ENCODE results near the gene CAMTA1.
"Not testable (repeated sequence)": the region's sequence is repeated elsewhere in the genome, so short reads cannot be mapped to it uniquely, and the experiment has no call there.

CAMTA1 gene

DNA sequence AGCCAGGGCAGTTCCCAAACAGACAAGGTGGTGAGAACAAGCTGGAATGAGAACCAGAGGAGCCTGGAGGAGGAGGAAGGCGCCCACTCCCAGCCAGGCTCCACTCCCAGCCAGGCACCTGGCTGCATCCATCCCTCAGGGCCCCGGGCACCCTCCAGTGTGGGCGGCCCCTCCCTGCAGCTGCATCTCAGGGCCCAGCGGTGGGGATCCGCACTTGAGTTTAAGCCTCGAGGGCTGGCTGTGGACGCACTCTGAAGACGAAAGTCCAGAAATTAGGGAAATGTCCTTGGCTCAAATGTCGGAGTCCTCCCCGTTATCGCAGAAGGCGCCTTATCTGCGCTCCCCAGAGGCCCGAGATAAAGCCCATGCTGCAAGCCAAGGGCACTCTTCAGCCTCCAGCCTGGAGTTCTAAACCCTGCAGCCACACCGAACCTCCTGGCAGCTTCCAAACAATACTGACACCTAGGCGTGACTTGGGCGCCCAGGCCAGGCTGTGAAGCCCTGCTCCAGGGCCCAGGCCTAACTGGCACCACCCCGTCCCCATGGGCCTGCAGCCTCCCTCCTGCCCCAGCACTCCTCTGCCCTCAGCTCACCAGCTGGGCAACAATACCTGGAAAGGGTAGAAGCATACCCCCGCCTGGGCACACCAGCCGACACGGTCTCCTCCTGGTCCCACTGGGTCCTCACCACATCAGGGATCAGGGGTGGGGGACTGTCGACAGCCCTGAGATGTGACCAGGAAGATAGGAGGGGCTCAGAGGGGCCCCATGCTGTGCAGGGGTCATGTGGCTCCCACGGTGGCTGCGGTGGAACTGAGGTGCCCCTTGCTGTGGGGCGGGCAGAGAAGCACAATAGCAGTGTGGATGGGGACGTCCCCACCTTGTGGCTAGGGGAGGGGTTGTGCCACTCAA is 801.0 kb downstream of the CAMTA1 start:
- no peak for DNase-seq (ENCODE audit: low read depth in 2 of 2)

DNA sequence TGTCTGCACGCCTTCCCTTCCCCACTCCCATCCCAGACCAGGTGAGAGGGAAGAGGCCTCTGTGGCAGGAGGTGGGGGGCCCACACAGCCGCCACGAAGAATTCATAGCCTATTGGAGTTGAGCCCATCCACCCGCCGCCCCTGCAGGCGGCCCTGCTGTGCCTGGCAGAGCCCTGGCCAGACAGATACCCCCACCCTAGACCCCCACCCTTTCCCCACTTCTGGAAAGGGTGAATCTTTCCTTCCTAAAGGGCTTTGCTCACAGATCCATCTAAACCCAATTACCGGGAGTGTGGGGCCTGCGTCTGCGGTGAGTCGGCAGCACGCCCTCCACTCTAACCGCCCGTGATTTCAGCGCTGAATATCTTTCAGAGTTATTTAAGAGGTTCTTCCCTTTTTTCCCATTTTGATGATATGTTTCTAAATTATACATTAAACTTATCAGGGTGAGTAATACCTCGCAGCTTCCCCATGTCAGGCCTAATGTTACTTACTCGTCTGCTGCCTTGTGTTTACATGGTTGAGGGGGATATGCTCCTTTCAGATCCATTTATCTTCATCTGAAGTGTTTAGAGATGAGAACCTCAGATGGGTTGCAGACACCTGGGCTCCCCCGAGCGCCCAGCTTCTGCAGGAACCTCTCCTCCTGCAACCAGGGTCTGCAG is 802.0 kb downstream of the CAMTA1 start:
- DNase-seq (ENCODE audit: low read depth in 2 of 2): no peak

- DNase-seq (ENCODE audit: low read depth in 2 of 2): no peak
Observed at GRCh38 chr1:7587773-7588456, 802.7 kb downstream of the CAMTA1 start.

DNA sequence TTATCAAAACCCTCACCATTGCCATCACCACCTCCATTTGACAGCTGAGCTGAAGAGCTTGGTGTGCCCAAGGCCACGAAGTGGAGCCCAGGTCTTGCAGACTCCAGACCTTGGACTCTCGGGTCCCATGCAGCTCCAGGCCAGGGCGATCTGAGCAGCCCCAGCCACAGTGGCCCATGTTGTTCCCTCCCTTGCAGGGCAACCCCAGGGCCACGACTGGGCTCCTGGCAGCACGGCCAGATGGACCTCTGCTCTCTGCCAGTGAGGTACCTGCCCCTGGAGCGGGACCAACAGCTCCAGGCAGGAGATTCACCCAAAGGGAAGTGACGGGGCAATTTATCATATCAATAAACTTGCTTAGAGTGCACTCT is 803.2 kb downstream of the CAMTA1 start:
- DNase-seq (ENCODE audit: low read depth in 2 of 2): no peak

DNA sequence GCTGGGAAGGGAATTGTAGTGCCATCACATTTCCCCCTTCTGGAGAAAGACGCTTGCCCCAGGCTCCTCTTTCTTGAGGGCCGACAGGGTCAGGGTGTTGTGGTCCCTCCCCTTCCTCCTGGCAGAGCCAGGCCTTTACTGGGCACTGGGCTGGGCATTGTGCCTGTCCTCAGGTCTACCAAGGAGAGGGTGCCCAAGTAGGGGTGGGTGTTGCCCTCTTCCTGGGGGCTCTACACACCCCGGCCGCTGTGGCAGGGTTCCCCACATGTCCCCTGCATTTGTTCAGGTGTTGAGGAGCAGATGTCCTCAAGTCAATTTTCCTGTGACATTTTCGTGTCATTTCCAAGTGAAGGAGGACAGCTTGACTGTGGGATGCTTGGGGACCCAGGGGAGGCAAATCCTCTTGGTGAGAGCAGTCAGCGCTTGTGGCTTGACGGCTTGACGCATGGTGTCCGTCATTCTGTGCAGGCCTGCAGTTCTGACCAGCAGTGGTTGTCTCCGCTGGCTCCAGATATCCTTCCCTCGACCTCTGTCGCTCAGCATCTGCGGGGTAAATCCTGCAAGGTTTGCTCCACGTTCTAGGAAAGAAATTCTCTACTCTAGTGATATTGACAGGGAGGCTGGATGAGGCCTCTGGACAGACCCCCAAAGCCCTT is 804.0 kb downstream of the CAMTA1 start:
- no peak for DNase-seq (ENCODE audit: low read depth in 2 of 2)

DNA sequence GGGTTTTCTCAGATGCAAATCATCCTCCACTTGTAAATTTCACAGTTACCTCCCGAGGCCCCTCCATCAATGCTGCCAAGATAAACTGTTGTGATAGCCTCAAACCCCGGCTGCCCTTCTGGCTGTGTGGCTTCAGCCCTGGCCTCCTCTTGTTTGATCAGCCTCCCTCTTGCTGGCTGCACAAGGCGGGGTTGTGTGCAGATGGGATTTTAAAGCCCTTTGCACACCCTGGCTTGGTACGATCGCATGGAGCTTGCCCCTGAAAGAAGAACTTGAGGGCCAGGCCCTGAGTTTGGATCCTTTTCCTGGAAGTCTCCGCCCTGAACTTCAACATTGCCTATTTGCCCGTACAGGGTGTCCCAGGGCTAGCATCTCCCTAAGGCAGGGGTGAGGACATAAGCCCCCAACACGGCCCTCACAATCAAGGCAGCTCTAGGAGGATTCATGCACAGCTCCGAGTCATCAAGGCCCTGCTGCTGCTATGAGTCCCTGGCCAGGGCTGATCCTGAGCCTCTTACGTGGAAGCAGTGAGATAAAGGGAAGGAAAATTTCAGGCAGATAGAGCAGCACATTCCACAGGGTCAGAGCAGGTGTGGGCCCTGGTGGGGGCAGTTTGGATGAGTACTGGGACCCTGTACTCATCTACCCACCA is 804.6 kb downstream of the CAMTA1 start:
- DNase-seq (ENCODE audit: low read depth in 2 of 2): no peak

DNA sequence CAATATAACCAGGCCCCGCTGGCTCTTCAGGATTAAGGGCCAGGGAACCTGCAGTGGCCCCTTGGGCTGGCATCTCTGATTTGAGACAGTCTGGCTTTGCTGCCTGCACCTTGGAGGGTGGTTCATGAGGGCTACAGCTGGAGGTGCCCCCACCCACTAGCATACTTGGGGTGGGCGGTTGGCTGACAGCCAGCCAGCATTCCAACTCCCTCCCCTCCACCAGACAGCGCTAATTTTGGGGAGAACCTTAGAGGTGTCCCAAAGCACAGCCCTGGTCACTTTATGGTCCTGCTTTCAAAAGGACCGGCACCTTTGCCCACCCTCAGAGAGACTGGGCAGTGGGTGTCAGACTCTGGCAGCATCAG is 805.2 kb downstream of the CAMTA1 start:
- no peak for DNase-seq (ENCODE audit: low read depth in 2 of 2)

DNA sequence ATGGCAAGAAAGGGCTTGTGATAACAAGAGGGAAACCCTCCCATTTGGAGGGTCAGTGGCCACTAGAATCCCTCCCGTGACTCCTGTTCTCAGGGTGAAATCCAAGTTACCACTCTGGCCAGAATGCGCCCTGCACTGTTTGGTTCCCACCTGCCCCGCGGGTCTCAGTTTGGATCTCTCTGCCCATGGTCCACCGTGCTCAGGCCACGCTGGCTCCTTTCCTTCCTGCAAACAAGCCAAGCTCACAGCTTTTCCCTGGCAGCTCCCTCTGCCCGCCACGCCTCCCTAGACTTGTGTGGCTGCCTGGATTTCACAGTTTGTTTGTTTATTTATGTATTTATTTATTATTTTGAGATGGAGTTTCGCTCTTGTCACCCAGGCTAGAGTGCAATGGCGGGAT is 806.3 kb downstream of the CAMTA1 start:
- no peak for DNase-seq (ENCODE audit: low read depth in 2 of 2)

- DNase-seq (ENCODE audit: low read depth in 2 of 2): no peak
Observed at GRCh38 chr1:7592120-7592798, 807.0 kb downstream of the CAMTA1 start.

GRCh38 chr1:7594002-7594713 is 808.9 kb downstream of the CAMTA1 start:
- DNase-seq (ENCODE audit: low read depth in 2 of 2): no peak

DNA sequence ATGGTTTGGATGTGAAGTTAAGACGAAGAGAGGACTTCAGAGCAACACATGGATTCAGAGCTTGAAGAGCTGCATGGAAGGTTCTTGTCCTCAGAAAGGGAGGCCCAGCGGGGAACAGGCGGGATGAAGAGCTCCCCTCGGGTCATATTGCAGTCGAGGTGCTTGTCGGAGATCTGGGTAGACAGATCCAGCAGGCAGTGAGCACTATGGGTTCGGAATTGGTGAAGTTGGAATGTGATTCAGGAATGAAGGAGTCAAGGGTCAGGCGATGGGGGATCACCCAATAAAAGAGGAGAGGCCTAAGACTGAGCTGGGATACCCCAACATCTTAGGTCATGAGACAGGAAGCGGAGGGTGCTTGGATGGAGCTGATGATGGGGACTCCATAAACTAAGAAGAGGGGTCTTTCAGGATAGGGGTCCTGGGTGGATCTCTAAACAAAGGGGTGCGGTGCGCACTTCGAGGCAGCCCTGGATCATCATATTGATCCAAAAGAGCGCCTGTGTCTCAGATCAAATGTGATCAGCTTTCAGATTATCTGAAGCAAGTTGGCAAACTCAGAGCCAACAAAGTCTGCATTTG is 809.6 kb downstream of the CAMTA1 start:
- DNase-seq (ENCODE audit: low read depth in 2 of 2): no peak

- no peak for DNase-seq (ENCODE audit: low read depth in 2 of 2)
Observed at GRCh38 chr1:7595336-7595735, 810.1 kb downstream of the CAMTA1 start.

- DNase-seq (ENCODE audit: low read depth in 2 of 2): no peak
Observed at GRCh38 chr1:7596126-7596965, 811.1 kb downstream of the CAMTA1 start.

DNA sequence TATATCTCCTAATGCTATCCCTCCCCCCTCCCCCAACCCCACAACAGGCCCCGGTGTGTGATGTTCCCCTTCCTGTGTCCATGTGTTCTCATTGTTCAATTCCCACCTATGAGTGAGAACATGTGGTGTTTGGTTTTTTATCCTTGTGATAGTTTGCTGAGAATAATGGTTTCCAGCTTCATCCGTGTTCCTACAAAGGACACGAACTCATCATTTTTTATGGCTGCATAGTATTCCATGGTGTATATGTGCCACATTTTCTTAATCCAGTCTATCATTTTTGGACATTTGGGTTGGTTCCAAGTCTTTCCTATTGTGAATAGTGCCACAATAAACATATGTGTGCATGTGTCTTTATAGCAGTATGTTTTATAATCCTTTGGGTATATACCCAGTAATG is 812.8 kb downstream of the CAMTA1 start:
- not testable (repeated sequence) for DNase-seq (ENCODE audit: low read depth in 2 of 2)

GRCh38 chr1:7604906-7605305 is 819.7 kb downstream of the CAMTA1 start:
- DNase-seq (ENCODE audit: low read depth in 2 of 2): not testable (repeated sequence)

DNA sequence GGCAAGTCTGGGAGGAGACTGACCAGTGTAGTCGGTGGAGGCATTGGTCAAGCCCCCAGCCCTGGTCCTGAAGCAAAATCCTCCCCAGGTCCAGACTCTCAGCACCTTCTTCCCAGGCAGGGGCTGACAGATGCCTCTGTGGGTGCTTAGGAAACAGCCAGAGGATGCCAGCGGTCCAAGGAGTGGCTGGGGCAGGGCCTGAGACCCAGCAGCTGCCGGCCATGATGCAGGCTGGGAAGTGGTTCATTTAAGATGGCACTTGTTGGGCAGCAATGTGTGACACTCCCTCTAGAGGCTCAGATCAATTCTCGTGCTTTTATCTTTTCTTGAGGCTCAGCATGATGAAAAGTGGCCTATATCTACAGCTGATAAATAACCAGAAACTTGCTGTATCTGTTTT is 820.8 kb downstream of the CAMTA1 start:
- no peak for DNase-seq (ENCODE audit: low read depth in 2 of 2)

- no peak for DNase-seq (ENCODE audit: low read depth in 2 of 2)
Observed at GRCh38 chr1:7607097-7607496, 821.8 kb downstream of the CAMTA1 start.

- DNase-seq (ENCODE audit: low read depth in 2 of 2): no peak
Observed at GRCh38 chr1:7608628-7609305, 823.5 kb downstream of the CAMTA1 start.

Measured in stimulated activated CD4-positive, alpha-beta T cell treated with anti-CD3 and anti-CD28 coated beads, Interleukin-4, amount 100 ng/mL, for 48 hours (primary cell).